ENCODE results near the gene CDYL2. TPM values are rescaled to one million over a fixed set of nuclear protein-coding genes. Genes with fewer than 3 reads are reported as not detected.

The CDYL2 gene
- total RNA-seq, 1 donor from 2014 or later, result 4.1 TPM

DNA sequence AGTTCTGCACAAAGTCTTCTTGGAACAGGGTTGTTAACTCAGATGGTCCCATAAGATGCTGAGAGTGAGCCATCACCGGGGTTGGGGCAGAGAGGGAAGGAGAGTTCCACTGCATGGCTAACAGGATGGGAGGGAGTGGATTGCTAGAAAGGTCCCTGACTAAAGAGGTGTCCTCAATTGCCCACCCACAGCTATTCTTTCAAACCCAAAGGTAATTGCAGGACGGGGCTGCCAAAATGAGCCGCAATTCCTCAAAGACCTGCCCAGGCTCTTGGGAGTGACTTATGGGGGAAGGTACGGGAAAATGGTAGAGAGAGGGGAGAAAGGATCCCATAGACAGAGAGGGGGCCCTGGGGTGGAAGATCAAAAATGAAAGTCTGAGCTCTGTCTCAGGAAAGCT lies 203.2 kb downstream of the CDYL2 start:
- Mint-ChIP-seq H3K4me3 (ENCODE audit: unreplicated experiment) (no peak overlapping the region), H3K36me3 (ENCODE audit: low read depth) (no peaks in the 10 kb centered on the region), H3K27ac (ENCODE audit: unreplicated experiment) (no peak overlapping the region), H3K27me3 (ENCODE audit: low read depth) (no peaks in the 10 kb centered on the region), H3K9me3 (ENCODE audit: low read depth) (peaks cover 12% of the 10 kb centered on the region), H3K4me1 (ENCODE audit: low read depth) (no peaks in the 10 kb centered on the region)
- DNase-seq (ENCODE audit: low spot score), result no peak
- TF ChIP-seq, protein P1, sequence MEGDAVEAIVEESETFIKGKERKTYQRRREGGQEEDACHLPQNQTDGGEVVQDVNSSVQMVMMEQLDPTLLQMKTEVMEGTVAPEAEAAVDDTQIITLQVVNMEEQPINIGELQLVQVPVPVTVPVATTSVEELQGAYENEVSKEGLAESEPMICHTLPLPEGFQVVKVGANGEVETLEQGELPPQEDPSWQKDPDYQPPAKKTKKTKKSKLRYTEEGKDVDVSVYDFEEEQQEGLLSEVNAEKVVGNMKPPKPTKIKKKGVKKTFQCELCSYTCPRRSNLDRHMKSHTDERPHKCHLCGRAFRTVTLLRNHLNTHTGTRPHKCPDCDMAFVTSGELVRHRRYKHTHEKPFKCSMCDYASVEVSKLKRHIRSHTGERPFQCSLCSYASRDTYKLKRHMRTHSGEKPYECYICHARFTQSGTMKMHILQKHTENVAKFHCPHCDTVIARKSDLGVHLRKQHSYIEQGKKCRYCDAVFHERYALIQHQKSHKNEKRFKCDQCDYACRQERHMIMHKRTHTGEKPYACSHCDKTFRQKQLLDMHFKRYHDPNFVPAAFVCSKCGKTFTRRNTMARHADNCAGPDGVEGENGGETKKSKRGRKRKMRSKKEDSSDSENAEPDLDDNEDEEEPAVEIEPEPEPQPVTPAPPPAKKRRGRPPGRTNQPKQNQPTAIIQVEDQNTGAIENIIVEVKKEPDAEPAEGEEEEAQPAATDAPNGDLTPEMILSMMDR (IDR thresholded peaks at IDR 0.05), result no peak

DNA sequence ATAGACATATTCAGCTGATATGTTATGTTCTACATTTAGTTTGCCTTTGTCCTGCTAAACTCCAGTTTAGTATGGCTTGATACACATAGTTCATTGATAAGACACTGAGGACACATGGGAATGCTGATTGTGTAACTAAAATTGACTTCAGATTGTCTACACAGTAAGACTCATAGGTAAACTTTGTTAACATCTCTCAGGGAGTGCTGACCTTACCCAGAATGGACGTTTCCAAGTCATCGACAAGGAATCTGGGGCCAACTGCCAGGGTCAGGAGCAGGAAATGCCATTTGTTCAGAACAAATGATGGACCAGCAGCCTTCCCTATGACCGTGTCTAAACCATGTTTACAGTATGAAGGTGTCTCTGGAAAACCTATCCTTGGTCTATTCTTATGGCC lies 204.9 kb downstream of the CDYL2 start:
- Mint-ChIP-seq H3K4me3 (ENCODE audit: unreplicated experiment) (no peak overlapping the region), H3K27me3 (ENCODE audit: low read depth) (no peaks in the 10 kb centered on the region), H3K9me3 (ENCODE audit: low read depth) (peaks cover 18% of the 10 kb centered on the region), H3K4me1 (ENCODE audit: low read depth) (no peaks in the 10 kb centered on the region), H3K27ac (ENCODE audit: unreplicated experiment) (no peak overlapping the region), H3K36me3 (ENCODE audit: low read depth) (no peaks in the 10 kb centered on the region)
- TF ChIP-seq, protein P1 (IDR thresholded peaks at IDR 0.05), result no peak
- DNase-seq (ENCODE audit: low spot score), result no peak

- no peaks in the 10 kb centered on the region for H3K27me3 Mint-ChIP-seq (ENCODE audit: low read depth)
- peaks cover 23% of the 10 kb centered on the region for H3K9me3 Mint-ChIP-seq (ENCODE audit: low read depth)
- TF ChIP-seq, protein P1 (IDR thresholded peaks at IDR 0.05), result no peak
- no peaks in the 10 kb centered on the region for H3K36me3 Mint-ChIP-seq (ENCODE audit: low read depth)
- DNase-seq (ENCODE audit: low spot score), result no peak
- H3K27ac Mint-ChIP-seq (ENCODE audit: unreplicated experiment), result peak overlapping the region; percentile 1
- H3K4me3 Mint-ChIP-seq (ENCODE audit: unreplicated experiment), result no peak overlapping the region
- H3K4me1 Mint-ChIP-seq (ENCODE audit: low read depth), result no peaks in the 10 kb centered on the region
Measured at GRCh38 chr16:80596507-80597207, 207.7 kb downstream of the CDYL2 start.

DNA sequence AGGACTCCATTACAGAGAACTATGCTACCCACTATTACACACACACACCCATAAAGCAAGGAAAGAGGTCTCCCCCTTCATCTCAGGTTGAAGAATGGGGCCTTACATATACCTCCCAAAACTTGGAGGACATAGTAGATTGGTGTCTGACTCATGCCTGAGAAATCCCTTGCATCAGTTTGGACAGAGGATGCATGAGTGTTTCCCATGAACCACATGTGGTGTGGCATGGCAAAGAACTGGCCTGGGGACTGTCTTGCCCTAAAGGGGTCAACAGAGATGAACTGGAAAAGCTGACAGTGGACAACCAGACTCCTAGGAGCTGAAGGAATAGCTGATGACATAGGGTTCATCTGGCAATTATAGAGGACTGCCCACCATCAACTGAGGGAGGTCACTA lies 209.6 kb downstream of the CDYL2 start:
- no peaks in the 10 kb centered on the region for H3K27me3 Mint-ChIP-seq (ENCODE audit: low read depth)
- no peaks in the 10 kb centered on the region for H3K36me3 Mint-ChIP-seq (ENCODE audit: low read depth)
- no peak for DNase-seq (ENCODE audit: low spot score)
- no peaks in the 10 kb centered on the region for H3K4me1 Mint-ChIP-seq (ENCODE audit: low read depth)
- H3K9me3 Mint-ChIP-seq (ENCODE audit: low read depth), result peaks cover 26% of the 10 kb centered on the region
- H3K27ac Mint-ChIP-seq (ENCODE audit: unreplicated experiment), result no peak overlapping the region
- H3K4me3 Mint-ChIP-seq (ENCODE audit: unreplicated experiment), result no peak overlapping the region
- TF ChIP-seq, protein P1 (IDR thresholded peaks at IDR 0.05), result no peak

DNA sequence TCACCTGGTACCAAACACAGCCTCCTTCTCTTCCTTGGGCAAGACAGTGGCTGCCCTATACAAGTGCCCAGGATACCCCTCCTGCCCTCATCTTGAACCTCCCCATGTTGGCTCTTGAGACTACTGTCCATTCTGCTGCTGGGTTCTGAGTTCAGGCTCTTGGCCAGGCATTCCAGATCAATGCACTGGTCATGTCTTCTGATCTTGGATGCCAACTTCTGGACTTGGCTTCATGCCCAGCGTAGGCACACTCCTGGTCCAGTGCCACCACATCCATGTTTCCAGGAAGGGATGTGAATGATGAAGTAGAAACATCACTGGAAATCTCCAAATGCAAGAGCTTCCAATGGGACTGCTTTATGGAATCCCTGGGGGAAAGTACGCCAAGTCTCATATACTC lies 212.1 kb downstream of the CDYL2 start:
- Mint-ChIP-seq H3K4me3 (ENCODE audit: unreplicated experiment) (no peak overlapping the region), H3K27ac (ENCODE audit: unreplicated experiment) (no peak overlapping the region), H3K4me1 (ENCODE audit: low read depth) (no peaks in the 10 kb centered on the region), H3K36me3 (ENCODE audit: low read depth) (no peaks in the 10 kb centered on the region), H3K27me3 (ENCODE audit: low read depth) (no peaks in the 10 kb centered on the region), H3K9me3 (ENCODE audit: low read depth) (peaks cover 23% of the 10 kb centered on the region)
- TF ChIP-seq, protein P1 (IDR thresholded peaks at IDR 0.05), result no peak
- DNase-seq (ENCODE audit: low spot score), result no peak

All from chondrocyte (in vitro differentiated cells).